Astrocyte of the spinal cord (primary cell): ENCODE data around the gene SHISA8.
A peak's percentile ranks its signal among the peaks of the same experiment; 100 is the strongest.

ENCODE experiments used
- DNase-seq: peaks from one replicate; pipeline ENCODE4 v3.0.0; 2011; ENCODE audit warnings: low read depth, low spot score
- H3K4me3 ChIP-seq: 2 replicates; pipeline ENCODE4 v1.5.1; 2011; ENCODE audit warnings: low read depth, mild to moderate bottlenecking, low read length, moderate library complexity
- CTCF ChIP-seq: IDR thresholded peaks from 2 replicates; pipeline ENCODE4 v1.5.1; 2012; ENCODE audit warnings: low read depth, mild to moderate bottlenecking, low read length, inconsistent platforms
- in situ Hi-C: cut with HindIII; loops from 2 replicates; pipeline ENCODE4 v1.10.0; 2017; ENCODE audit warnings: low sequenced_read_pairs

Gene SHISA8

DNA sequence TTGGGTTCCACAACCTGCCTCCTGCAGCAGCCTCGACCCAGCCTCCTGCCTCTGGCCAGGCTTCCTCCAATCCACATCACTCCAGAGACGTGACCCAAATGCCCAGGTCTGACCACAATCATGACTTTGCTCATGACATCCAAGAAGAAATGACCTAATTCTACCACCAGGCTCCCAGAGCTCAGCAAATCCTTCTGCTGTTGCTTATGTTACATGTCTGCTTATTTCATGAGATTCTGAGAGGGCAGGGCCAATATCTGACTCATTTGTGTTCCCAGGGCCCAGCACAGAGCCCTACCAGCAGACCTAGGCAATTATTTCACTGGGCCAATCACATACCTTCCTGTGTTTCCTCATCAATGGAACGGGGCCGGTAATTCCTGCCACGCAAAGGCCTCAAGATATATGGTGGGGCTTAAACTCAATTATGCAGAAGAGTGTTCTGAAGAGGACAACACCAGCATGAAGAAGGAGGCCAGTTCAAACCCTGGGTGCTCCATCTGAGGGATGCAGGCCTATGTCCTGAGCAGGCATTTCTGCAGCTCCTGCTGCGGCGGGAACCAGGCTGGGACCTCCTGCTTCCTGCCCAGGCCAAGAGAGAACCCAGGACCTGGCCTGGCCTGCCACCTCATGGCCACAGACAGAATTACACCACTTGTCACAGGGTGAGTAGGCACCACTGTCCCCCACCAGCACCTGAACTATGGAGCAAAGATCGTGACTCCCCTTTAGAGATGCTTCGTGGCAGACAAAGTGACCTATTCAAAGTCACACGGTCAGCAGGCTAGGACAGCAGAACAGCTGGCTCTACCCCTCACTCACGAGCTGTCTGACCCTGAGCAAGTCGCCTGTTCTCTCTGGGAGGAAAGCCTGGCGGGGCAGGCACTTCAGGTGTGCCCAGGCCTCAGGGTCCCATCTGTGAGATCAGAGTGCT is 26.2 kb upstream of the SHISA8 start:
- no peak overlapping the region for H3K4me3 ChIP-seq
- peak; percentile 80 for DNase-seq
- in situ Hi-C loops, result no loop called here
- TF ChIP-seq CTCF, result peak; percentile 85

DNA sequence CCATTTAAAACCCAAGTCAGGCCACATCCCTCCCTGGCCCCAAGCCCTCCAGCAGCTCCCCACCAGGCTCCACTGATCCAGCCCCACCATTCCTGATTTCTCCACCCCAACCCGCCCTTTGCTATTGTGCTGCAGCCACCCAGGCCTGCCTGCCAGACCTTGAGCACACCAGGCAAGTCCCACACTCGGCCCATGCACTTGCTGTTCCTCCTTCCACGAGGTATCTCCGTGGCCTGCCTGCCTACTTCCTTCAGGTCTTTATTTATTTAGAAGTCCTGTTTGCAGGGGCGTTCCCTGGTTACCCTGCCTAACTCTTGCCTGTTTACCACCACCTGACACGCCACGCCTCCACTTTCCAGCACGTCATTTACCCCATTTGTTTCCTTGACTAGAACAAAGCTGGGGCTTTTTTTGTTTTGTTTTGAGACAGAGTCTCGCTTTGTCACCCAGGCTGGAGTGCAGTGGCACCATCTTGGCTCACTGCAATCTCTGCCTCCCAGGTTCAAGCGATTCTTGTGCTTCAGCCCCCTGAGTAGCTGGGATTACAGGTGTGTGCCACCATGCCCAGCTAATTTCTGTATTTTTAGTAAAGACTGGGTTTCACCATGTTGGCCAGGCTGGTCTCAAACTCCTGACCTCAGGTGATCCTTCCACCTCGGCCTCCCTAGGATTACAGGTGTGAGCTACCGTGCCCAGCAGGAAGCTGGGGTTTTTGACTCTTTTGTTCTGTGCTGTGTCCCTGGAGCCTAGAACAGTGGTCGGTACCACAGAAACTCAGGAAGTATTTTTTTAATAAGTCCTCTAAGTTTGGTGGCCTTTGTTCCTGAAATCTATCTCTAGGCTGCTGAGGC is 25.3 kb upstream of the SHISA8 start:
- DNase-seq, result no peak
- in situ Hi-C loops, result no loop called here
- H3K4me3 ChIP-seq, result no peak overlapping the region
- TF ChIP-seq CTCF, result no peak

DNA sequence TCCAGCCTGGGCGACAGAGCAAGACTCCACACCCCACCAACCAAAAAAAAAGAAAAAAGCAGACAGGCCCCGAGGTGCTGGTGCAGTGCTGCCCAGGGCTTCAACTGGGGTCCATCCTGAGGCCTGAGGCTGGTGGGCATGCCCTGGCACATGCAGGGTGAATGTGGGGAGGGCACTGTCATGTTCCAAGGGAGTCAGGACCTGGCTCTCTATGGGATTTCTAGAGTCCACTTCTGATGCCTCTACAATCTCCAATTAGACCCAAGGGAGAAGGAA is 22.0 kb upstream of the SHISA8 start:
- in situ Hi-C loops, result no loop called here
- no peak for DNase-seq
- TF ChIP-seq CTCF, result no peak
- H3K4me3 ChIP-seq, result no peak overlapping the region

DNA sequence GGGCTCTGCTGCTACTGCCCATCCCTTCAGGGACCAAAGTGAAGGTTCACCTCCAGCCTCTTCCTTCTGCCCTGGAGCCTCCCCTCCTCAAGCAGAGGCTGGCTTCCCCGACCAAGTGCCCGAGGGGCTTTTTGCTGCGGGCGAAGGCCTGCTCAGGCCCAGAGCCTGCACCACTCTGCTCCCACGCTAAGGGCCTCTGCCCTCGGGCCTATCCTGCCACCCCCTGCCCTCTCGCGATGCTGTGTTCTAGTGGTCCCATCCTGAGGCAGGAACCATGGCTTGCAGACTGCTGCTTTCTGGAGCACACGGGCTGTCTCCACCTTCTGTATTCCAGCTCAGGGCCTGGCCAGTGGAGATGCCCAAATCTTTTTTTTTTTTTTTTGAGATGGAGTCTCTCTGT is 20.6 kb upstream of the SHISA8 start:
- no peak overlapping the region for H3K4me3 ChIP-seq
- no peak for TF ChIP-seq CTCF
- in situ Hi-C loops, result no loop called here
- DNase-seq, result no peak

GRCh38 chr22:41935015-41935351 is 20.1 kb upstream of the SHISA8 start:
- in situ Hi-C loops, result no loop called here
- no peak for DNase-seq
- no peak overlapping the region for H3K4me3 ChIP-seq
- TF ChIP-seq CTCF, result no peak

- in situ Hi-C loops, result no loop called here
- DNase-seq, result no peak
- no peak for TF ChIP-seq CTCF
- no peak overlapping the region for H3K4me3 ChIP-seq
Measured at GRCh38 chr22:41934284-41935014, 19.6 kb upstream of the SHISA8 start.
